K562 (cell line): ENCODE measurements around the gene CNDP2.

Source experiments
- JUN ChIP-seq, 2 experiments: sonication (generic) in 1 of 2; formaldehyde crosslinking in 1 of 2; IDR thresholded peaks; 2 replicates each; pipeline versions ENCODE4 v1.6.1 to v1.8.0; 2012 to 2022; ENCODE audit warnings: borderline replicate concordance in 2 of 2, mild to moderate bottlenecking in 2 of 2, improper control_type of control experiment in 1 of 2, low read depth in 1 of 2, low read length in 1 of 2, missing genetic modification reagents in 1 of 2
- LEF1 ChIP-seq: fragments of 450-650 bp; IDR thresholded peaks from 2 replicates; pipeline ENCODE4 v1.6.1; 2016; ENCODE audit warnings: mild to moderate bottlenecking
- NCOA6 ChIP-seq: fragments of 450-650 bp; IDR thresholded peaks from 2 replicates; pipeline ENCODE4 v1.6.1; 2017; ENCODE audit warnings: mild to moderate bottlenecking
- POLR2AphosphoS5 ChIP-seq: IDR thresholded peaks from 2 replicates; pipeline ENCODE4 v1.6.1; 2011; ENCODE audit warnings: mild to moderate bottlenecking, low read depth, low read length, moderate library complexity; ENCODE audit not compliant: control insufficient read depth, insufficient read depth
- TF ChIP-seq, protein P1 (sequence below): IDR thresholded peaks from 3 replicates; pipeline ENCODE4 v1.6.1; 2011; ENCODE audit warnings: borderline replicate concordance, mild to moderate bottlenecking, moderate library complexity; ENCODE audit not compliant: insufficient read length; ENCODE audit errors: extremely low read depth
- TF ChIP-seq, protein P2 (sequence below), 2 experiments: fragments of 450-650 bp; formaldehyde crosslinking in 1 of 2; IDR thresholded peaks; 2 replicates each; pipeline versions ENCODE4 v1.4.0 to v1.6.1; 2014 to 2020; ENCODE audit warnings: mild to moderate bottlenecking in 2 of 2, borderline replicate concordance in 1 of 2, low read depth in 1 of 2

DNA sequence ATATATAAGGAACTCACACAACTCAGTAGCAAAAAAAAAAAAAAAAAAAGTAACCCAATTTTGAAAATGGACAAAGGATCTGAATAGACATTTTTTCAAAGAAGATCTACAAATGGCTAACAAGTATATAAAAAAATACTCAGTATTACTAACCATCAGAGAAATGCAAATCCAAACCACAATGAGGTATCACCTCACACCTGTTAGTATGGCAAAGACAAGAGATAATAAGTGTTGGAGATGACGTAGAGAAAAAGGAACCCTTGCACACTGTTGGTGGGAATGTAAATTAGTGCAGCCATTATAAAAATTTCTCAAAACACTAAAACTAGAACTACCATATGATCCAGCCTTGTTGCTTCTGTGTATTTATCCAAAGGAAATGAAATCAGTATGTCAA is 32.3 kb downstream of the CNDP2 start:
- no peak for TF ChIP-seq LEF1
- TF ChIP-seq POLR2AphosphoS5: no peak
- no peak for TF ChIP-seq JUN (IDR thresholded peaks at IDR 0.05; ENCODE audit: borderline replicate concordance, low read depth, low read length)
- no peak for TF ChIP-seq JUN (CRISPR knock-in tag; IDR thresholded peaks at IDR 0.05; ENCODE audit: borderline replicate concordance)
- TF ChIP-seq, protein P1, sequence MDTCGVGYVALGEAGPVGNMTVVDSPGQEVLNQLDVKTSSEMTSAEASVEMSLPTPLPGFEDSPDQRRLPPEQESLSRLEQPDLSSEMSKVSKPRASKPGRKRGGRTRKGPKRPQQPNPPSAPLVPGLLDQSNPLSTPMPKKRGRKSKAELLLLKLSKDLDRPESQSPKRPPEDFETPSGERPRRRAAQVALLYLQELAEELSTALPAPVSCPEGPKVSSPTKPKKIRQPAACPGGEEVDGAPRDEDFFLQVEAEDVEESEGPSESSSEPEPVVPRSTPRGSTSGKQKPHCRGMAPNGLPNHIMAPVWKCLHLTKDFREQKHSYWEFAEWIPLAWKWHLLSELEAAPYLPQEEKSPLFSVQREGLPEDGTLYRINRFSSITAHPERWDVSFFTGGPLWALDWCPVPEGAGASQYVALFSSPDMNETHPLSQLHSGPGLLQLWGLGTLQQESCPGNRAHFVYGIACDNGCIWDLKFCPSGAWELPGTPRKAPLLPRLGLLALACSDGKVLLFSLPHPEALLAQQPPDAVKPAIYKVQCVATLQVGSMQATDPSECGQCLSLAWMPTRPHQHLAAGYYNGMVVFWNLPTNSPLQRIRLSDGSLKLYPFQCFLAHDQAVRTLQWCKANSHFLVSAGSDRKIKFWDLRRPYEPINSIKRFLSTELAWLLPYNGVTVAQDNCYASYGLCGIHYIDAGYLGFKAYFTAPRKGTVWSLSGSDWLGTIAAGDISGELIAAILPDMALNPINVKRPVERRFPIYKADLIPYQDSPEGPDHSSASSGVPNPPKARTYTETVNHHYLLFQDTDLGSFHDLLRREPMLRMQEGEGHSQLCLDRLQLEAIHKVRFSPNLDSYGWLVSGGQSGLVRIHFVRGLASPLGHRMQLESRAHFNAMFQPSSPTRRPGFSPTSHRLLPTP: no peak
- TF ChIP-seq, protein P2, sequence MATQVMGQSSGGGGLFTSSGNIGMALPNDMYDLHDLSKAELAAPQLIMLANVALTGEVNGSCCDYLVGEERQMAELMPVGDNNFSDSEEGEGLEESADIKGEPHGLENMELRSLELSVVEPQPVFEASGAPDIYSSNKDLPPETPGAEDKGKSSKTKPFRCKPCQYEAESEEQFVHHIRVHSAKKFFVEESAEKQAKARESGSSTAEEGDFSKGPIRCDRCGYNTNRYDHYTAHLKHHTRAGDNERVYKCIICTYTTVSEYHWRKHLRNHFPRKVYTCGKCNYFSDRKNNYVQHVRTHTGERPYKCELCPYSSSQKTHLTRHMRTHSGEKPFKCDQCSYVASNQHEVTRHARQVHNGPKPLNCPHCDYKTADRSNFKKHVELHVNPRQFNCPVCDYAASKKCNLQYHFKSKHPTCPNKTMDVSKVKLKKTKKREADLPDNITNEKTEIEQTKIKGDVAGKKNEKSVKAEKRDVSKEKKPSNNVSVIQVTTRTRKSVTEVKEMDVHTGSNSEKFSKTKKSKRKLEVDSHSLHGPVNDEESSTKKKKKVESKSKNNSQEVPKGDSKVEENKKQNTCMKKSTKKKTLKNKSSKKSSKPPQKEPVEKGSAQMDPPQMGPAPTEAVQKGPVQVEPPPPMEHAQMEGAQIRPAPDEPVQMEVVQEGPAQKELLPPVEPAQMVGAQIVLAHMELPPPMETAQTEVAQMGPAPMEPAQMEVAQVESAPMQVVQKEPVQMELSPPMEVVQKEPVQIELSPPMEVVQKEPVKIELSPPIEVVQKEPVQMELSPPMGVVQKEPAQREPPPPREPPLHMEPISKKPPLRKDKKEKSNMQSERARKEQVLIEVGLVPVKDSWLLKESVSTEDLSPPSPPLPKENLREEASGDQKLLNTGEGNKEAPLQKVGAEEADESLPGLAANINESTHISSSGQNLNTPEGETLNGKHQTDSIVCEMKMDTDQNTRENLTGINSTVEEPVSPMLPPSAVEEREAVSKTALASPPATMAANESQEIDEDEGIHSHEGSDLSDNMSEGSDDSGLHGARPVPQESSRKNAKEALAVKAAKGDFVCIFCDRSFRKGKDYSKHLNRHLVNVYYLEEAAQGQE (IDR thresholded peaks at IDR 0.05; ENCODE audit: borderline replicate concordance): no peak
- TF ChIP-seq, protein P2 (CRISPR knock-in tag; IDR thresholded peaks at IDR 0.05; ENCODE audit: low read depth): no peak
- no peak for TF ChIP-seq NCOA6
